ENCODE measurements around the gene MPRIP.

The MPRIP gene

GRCh38 chr17:17107281-17107680 is 65.0 kb downstream of the MPRIP start:
- H4K20me1 ChIP-seq (ENCODE audit: insufficient read depth, low read length) = peaks cover 91% of the 10 kb centered on the region
- no peaks in the 10 kb centered on the region for H3K27me3 ChIP-seq (ENCODE audit: insufficient read depth, low read length, poor library complexity)

DNA sequence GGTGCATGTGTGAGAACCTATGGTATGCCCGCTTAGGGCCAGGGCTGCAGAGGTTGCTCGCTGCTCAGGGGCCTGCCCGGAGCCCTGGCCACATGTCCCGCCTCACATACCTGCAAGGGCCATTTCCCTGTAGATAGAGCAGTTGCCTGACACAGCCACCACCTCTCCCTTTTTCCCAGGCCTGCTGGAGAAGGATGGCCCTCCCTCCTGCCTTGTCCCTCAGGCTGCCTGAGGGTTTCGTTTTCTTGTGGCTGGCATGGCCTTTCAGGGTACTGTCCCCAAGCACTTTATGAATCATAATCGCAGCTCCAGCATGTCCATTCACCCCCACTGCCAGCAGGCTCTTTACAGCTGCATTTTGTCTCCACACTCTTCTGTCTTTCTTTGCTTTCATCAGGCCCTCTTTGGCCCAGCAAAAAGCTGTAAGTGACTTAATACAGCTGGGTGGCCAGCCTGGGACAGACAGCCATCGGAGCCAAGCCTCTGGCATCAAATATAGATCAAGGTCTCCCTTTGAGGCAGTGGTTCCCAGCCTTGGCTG is 65.7 kb downstream of the MPRIP start:
- no peak for ATAC-seq (ENCODE audit: insufficient read depth, low read depth)
- no peak overlapping the region for H2AFZ ChIP-seq (ENCODE audit: low read depth, low read length)
- H3K79me2 ChIP-seq (ENCODE audit: insufficient read depth, low read length) = peaks cover 92% of the 10 kb centered on the region
- peaks cover 90% of the 10 kb centered on the region for H4K20me1 ChIP-seq (ENCODE audit: insufficient read depth, low read length)
- H3K9ac ChIP-seq (ENCODE audit: low read depth, low read length) = no peak overlapping the region
- H3K4me3 ChIP-seq (ENCODE audit: low read depth in 1 of 2, low read length in 2 of 2) = no peak overlapping the region
- H3K27me3 ChIP-seq (ENCODE audit: insufficient read depth, low read length, poor library complexity) = no peaks in the 10 kb centered on the region
- no peak for TF ChIP-seq EZH2 (IDR thresholded peaks at IDR 0.05; ENCODE audit: borderline replicate concordance, low read depth, low read length, severe bottlenecking)
- TF ChIP-seq, protein P1, sequence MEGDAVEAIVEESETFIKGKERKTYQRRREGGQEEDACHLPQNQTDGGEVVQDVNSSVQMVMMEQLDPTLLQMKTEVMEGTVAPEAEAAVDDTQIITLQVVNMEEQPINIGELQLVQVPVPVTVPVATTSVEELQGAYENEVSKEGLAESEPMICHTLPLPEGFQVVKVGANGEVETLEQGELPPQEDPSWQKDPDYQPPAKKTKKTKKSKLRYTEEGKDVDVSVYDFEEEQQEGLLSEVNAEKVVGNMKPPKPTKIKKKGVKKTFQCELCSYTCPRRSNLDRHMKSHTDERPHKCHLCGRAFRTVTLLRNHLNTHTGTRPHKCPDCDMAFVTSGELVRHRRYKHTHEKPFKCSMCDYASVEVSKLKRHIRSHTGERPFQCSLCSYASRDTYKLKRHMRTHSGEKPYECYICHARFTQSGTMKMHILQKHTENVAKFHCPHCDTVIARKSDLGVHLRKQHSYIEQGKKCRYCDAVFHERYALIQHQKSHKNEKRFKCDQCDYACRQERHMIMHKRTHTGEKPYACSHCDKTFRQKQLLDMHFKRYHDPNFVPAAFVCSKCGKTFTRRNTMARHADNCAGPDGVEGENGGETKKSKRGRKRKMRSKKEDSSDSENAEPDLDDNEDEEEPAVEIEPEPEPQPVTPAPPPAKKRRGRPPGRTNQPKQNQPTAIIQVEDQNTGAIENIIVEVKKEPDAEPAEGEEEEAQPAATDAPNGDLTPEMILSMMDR (IDR thresholded peaks at IDR 0.05; ENCODE audit: borderline replicate concordance, extremely low read depth, low read length, poor library complexity, severe bottlenecking) = no peak
- no peak for DNase-seq
- H3K4me2 ChIP-seq (ENCODE audit: insufficient read depth, low read length) = no peak overlapping the region
- no peaks in the 10 kb centered on the region for H3K4me1 ChIP-seq (ENCODE audit: insufficient read depth, low read length)
- no peaks in the 10 kb centered on the region for H3K9me3 ChIP-seq (ENCODE audit: insufficient read depth, low read length, severe bottlenecking)
- H3K27ac ChIP-seq (ENCODE audit: low read length) = no peak overlapping the region
- H3K36me3 ChIP-seq (ENCODE audit: insufficient read depth, low read length) = peaks cover 24% of the 10 kb centered on the region; the same call in 1 of the 2 replicates

More at GRCh38 chr17:17107281-17107680, 65.0 kb downstream of the MPRIP start:
- no peak overlapping the region for H3K4me2 ChIP-seq (ENCODE audit: insufficient read depth, low read length)
- no peak overlapping the region for H3K27ac ChIP-seq (ENCODE audit: low read length)
- H3K4me3 ChIP-seq (ENCODE audit: low read depth in 1 of 2, low read length in 2 of 2) = no peak overlapping the region
- no peak for TF ChIP-seq EZH2 (IDR thresholded peaks at IDR 0.05; ENCODE audit: borderline replicate concordance, low read depth, low read length, severe bottlenecking)
- TF ChIP-seq, protein P1 (IDR thresholded peaks at IDR 0.05; ENCODE audit: borderline replicate concordance, extremely low read depth, low read length, poor library complexity, severe bottlenecking) = no peak
- ATAC-seq (ENCODE audit: insufficient read depth, low read depth) = no peak
- H2AFZ ChIP-seq (ENCODE audit: low read depth, low read length) = no peak overlapping the region
- no peak for DNase-seq
- peaks cover 30% of the 10 kb centered on the region for H3K36me3 ChIP-seq (ENCODE audit: insufficient read depth, low read length)
- no peaks in the 10 kb centered on the region for H3K4me1 ChIP-seq (ENCODE audit: insufficient read depth, low read length)
- no peaks in the 10 kb centered on the region for H3K9me3 ChIP-seq (ENCODE audit: insufficient read depth, low read length, severe bottlenecking)
- H3K9ac ChIP-seq (ENCODE audit: low read depth, low read length) = no peak overlapping the region
- H3K79me2 ChIP-seq (ENCODE audit: insufficient read depth, low read length) = peaks cover 92% of the 10 kb centered on the region

- Histone ChIP-seq H3K9ac (ENCODE audit: low read depth, low read length) (no peak overlapping the region), H3K4me3 (ENCODE audit: low read depth in 1 of 2, low read length in 2 of 2) (no peak overlapping the region), H3K36me3 (ENCODE audit: insufficient read depth, low read length) (peaks cover 23% of the 10 kb centered on the region; the same call in 1 of the 2 replicates), H3K9me3 (ENCODE audit: insufficient read depth, low read length, severe bottlenecking) (no peaks in the 10 kb centered on the region), H3K27ac (ENCODE audit: low read length) (no peak overlapping the region), H3K4me1 (ENCODE audit: insufficient read depth, low read length) (no peaks in the 10 kb centered on the region), H2AFZ (ENCODE audit: low read depth, low read length) (no peak overlapping the region), H3K27me3 (ENCODE audit: insufficient read depth, low read length, poor library complexity) (no peaks in the 10 kb centered on the region), H3K79me2 (ENCODE audit: insufficient read depth, low read length) (peaks cover 96% of the 10 kb centered on the region), H3K4me2 (ENCODE audit: insufficient read depth, low read length) (no peak overlapping the region), H4K20me1 (ENCODE audit: insufficient read depth, low read length) (peaks cover 90% of the 10 kb centered on the region)
- ATAC-seq (ENCODE audit: insufficient read depth, low read depth) (no peak), DNase-seq (peak; percentile 14)
- TF ChIP-seq, protein P1 (IDR thresholded peaks at IDR 0.05; ENCODE audit: borderline replicate concordance, extremely low read depth, low read length, poor library complexity, severe bottlenecking) = no peak
- TF ChIP-seq EZH2 (IDR thresholded peaks at IDR 0.05; ENCODE audit: borderline replicate concordance, low read depth, low read length, severe bottlenecking) = no peak
Measured at GRCh38 chr17:17108451-17109049, 66.3 kb downstream of the MPRIP start.

Data from DND-41 (cell line).